ENCODE measurements around the gene NTNG2.

DNA sequence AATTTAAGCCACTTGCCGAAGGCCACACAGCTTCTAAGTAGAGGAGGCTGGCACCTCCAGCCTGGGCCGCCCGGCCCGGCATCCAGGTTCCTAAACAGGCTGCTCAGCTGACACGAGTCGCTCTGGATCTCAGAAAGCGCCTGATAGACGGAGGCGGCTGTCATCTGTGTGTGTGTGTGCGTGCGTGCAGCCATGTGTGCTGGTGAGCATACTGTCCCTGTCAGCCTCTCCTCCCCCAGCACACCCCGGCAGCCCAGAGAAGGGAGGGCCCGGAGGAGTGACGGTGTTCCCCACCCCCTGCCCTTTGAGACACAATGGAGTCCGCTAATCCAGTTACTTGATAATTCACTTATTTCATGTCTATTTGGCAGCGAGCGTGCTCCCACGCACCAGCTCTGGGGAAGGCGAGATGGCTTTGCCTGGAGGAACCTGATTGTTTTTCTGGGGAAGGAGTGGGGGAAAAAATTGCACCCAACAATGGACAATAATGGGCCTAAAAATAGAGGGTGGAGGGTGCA lies 20.0 kb downstream of the NTNG2 start:
- no peak for TF ChIP-seq CTCF (IDR thresholded peaks at IDR 0.05)
- TF ChIP-seq POLR2A (IDR thresholded peaks at IDR 0.05), result no peak

All from stomach (tissue), 4 donors.